HuH-7 (cell line): ENCODE measurements around the gene CEP20.

Experiments
- DNase-seq: peaks from one replicate; pipeline ENCODE4 v3.0.0; 2011; ENCODE audit warnings: low spot score

Gene CEP20

DNA sequence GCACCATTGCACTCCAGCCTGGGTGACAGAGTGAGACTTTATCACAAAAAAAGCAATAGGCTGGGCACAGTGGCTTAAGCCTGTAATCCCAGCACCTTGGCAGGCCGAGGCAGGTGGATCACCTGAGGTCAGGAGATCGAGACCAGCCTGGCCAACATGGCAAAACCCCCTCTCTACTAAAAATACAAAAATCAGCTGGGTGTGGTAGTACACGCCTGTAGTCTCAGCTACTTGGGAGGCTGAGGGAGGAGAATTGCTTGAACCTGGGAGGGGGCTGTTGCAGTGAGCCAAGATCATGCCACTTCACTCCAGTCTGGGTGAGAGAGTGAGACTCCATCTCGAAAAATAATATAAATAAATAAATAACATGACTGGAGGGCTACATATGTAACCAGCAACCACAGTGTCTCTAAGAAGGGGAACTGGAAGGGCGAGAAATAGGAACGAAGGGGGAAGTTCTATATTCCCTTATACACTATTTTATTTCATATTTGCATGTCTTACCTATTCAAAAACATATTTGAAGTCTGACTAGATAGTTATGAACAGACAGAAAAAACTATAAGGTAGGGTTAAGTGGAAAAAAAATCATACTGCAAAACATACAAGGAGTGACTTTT is 57.5 kb downstream of the CEP20 start:
- no peak for DNase-seq

DNA sequence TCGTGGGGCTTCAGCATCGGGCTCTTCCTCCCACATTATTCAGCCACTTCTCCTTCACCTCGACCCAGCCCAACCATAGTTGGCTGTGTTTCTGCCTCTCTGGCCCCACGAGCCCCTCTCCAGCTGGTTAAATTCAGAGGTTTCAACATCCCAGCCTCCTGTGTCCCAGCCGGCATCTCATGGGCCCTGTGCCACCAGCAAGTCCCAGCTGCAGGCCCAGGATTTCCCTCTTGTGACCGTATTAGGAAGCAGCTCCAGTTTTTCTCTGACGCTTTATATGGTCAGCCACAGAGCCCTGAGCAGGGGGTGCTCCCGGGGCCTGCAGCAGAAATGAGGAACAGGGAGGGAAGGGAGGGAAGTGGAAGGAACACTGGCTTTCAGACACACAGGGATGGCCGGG is 58.9 kb downstream of the CEP20 start:
- DNase-seq, result no peak

- DNase-seq, result no peak
Measured at GRCh38 chr16:15827709-15828343, 60.6 kb downstream of the CEP20 start.

- no peak for DNase-seq
Measured at GRCh38 chr16:15827299-15827698, 61.1 kb downstream of the CEP20 start.

DNA sequence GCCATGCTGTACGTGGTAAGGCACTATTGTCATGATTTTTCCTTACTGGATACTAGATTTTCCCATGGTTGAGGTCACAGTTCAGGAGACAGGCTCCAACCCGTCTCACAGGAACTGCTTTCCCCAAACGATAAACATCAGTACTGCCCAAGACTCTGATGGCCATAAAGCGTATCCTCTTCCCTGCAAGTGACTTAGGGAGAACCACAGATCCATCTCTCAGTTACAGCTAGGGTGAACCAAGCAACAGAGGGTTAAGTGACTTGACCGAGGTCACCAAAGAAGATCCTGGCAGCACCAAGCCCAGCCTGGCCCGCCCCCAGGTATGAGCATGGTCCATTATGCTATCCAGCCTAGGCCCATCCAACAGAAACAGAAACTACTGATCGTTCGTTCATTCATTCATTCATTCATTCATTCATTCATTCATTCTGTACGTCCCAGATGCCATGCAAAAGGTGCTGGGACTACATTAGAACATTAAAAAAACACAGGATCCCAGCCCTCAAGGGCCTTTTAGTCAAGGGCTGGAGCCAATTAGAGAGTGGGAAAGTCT is 62.6 kb downstream of the CEP20 start:
- no peak for DNase-seq

- DNase-seq, result no peak
Measured at GRCh38 chr16:15822957-15823356, 65.4 kb downstream of the CEP20 start.

- DNase-seq, result no peak
Measured at GRCh38 chr16:15820837-15821236, 67.6 kb downstream of the CEP20 start.

GRCh38 chr16:15819046-15819445 is 69.4 kb downstream of the CEP20 start:
- no peak for DNase-seq

GRCh38 chr16:15817446-15817845 is 71.0 kb downstream of the CEP20 start:
- no peak for DNase-seq

DNA sequence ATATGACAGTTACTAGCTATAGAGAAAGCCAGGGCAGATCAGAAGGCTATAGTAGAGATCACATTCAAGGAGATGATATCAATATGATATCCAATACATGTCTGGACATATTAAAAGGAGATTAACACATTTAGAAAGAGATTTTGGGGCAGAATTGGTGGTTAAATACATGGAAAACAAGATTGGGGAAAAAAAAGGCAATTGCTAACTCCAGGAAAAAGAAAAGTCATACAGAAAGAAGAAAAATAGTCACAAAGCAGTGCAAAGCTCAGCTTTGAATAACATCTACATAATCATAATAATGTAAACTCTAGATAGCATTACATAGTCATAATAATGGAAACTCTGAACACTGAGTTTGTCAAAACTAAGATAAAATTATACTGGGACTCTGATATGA is 72.2 kb downstream of the CEP20 start:
- DNase-seq, result no peak
